Measurements from ENCODE around the gene ECE2.
"Not testable (repeated sequence)": the region's sequence is repeated elsewhere in the genome, so short reads cannot be mapped to it uniquely, and the experiment has no call there.

ECE2 gene

GRCh38 chr3:184336547-184337398 lies 61.0 kb downstream of the ECE2 start:
- DNase-seq (ENCODE audit: low read depth): no peak

GRCh38 chr3:184337399-184337714 lies 61.5 kb downstream of the ECE2 start, which contains the start of gene FAM131A:
FAM131A (plus strand) TSS chr3:184337600; CDS start chr3:184337631, 31 bp downstream.
- DNase-seq (ENCODE audit: low read depth): no peak

- no peak for DNase-seq (ENCODE audit: low read depth)
Observed at GRCh38 chr3:184337981-184338380, 62.2 kb downstream of the ECE2 start.

GRCh38 chr3:184338511-184338945 lies 62.7 kb downstream of the ECE2 start:
- no peak for DNase-seq (ENCODE audit: low read depth)

DNA sequence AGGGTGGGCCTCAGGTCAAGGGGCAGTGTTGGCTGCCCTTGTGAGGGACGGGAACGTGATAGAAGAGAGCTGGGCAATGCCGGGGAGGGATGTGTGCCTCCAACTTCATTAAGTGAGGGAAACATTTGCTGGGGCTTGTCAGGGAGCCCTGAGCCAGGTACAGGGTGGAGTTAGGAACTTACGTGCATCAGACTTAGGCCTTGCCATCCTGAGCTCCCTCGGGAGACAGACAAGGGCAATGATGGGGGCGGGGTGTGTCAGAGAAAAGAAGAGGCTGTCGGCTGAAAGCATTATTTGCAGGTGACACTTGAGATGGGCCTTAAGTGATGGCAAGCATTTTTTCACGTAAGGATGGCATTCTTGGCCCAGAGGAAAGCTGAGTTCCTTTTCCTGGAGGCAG lies 63.2 kb downstream of the ECE2 start:
- no peak for DNase-seq (ENCODE audit: low read depth)

- DNase-seq (ENCODE audit: low read depth): not testable (repeated sequence)
Observed at GRCh38 chr3:184339451-184340135, 63.8 kb downstream of the ECE2 start.

DNA sequence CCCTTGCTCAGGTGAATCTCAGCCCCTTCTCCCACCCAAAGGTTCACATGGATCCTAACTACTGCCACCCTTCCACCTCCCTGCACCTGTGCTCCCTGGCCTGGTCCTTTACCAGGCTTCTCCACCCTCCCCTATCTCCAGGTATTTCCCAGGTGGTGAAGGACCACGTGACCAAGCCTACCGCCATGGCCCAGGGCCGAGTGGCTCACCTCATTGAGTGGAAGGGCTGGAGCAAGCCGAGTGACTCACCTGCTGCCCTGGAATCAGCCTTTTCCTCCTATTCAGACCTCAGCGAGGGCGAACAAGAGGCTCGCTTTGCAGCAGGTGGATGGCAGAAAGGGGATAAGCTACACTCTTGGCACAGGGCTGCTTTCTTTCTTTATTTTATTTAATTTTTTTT lies 66.1 kb downstream of the ECE2 start:
- DNase-seq (ENCODE audit: low read depth): no peak
